Measurements from ENCODE around the gene PKM.
A peak's percentile ranks its signal among the peaks of the same experiment; 100 is the strongest.
"Not testable (repeated sequence)": the region's sequence is repeated elsewhere in the genome, so short reads cannot be mapped to it uniquely, and the experiment has no call there.

The PKM gene

GRCh38 chr15:72231066-72231832 is at the start of gene PKM:
Gene PKM, minus strand, starts transcription at chr15:72231190. Its CDS starts 12,093 bp downstream, at chr15:72219097.
- peak; percentile 85 to 90 for DNase-seq

- DNase-seq, result no peak
Measured at GRCh38 chr15:72280751-72281150, 49.8 kb upstream of the PKM start.

- no peak for DNase-seq
Measured at GRCh38 chr15:72278737-72279136, 47.7 kb upstream of the PKM start.

- no peak for DNase-seq
Measured at GRCh38 chr15:72276326-72276700, 45.3 kb upstream of the PKM start.

GRCh38 chr15:72275635-72276325 is 44.8 kb upstream of the PKM start:
- not testable (repeated sequence) for DNase-seq

- DNase-seq, result no peak
Measured at GRCh38 chr15:72272997-72273352, 42.0 kb upstream of the PKM start.

GRCh38 chr15:72272213-72272996 is 41.4 kb upstream of the PKM start, which contains the start of gene PARP6:
Gene PARP6, minus strand, starts transcription at chr15:72272554. Its CDS starts 5,077 bp downstream, at chr15:72267477.
- DNase-seq, result peak; percentile 94

GRCh38 chr15:72271895-72272212 is 40.9 kb upstream of the PKM start:
- DNase-seq, result no peak

GRCh38 chr15:72271221-72271620 is 40.2 kb upstream of the PKM start:
- no peak for DNase-seq

- DNase-seq, result no peak
Measured at GRCh38 chr15:72269739-72270138, 38.7 kb upstream of the PKM start.

GRCh38 chr15:72265031-72265430 is 34.0 kb upstream of the PKM start:
- DNase-seq, result no peak

- no peak for DNase-seq
Measured at GRCh38 chr15:72252663-72253299, 21.8 kb upstream of the PKM start.

- no peak for DNase-seq
Measured at GRCh38 chr15:72249142-72249810, 18.3 kb upstream of the PKM start.

GRCh38 chr15:72248514-72248913 is 17.5 kb upstream of the PKM start:
- no peak for DNase-seq

- DNase-seq, result no peak
Measured at GRCh38 chr15:72242775-72243370, 11.9 kb upstream of the PKM start.

GRCh38 chr15:72239652-72240051 is 8.7 kb upstream of the PKM start:
- no peak for DNase-seq

GRCh38 chr15:72238586-72238985 is 7.6 kb upstream of the PKM start:
- DNase-seq, result no peak

GRCh38 chr15:72237853-72238224 is 6.8 kb upstream of the PKM start:
- no peak for DNase-seq

- peak; percentile 87 to 93 for DNase-seq
Measured at GRCh38 chr15:72237029-72237852, 6.3 kb upstream of the PKM start.

GRCh38 chr15:72236381-72237003 is 5.5 kb upstream of the PKM start:
- no peak for DNase-seq

- DNase-seq, result no peak
Measured at GRCh38 chr15:72235298-72235697, 4.3 kb upstream of the PKM start.

Measured in AML-193 (cell line).